Measurements from ENCODE around the gene GTF2A1.
"Not testable (repeated sequence)": the region's sequence is repeated elsewhere in the genome, so short reads cannot be mapped to it uniquely, and the experiment has no call there.

Gene GTF2A1

DNA sequence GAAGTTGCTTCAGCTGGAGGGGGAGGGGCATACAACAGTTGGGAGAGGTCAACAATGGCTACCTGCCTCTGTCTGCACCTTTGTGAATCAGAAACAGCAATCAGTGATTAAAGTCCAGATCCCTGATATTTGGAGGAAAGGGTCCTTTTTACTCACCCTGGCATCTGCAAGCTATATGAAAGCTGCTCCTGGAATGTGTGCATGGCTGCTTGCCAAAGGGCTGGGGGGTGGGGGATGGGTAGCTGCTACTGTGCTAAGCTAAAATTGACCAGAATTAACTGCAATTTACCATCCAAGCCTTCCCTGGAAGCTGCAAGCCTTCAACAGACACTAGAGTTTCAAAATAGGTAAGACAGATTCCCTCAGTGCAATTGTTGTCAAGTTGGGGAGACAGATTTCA lies 13.5 kb upstream of the GTF2A1 start:
- in situ Hi-C loops (cut with MboI; ENCODE audit: low sequenced_read_pairs) = no loop called here

GRCh38 chr14:81233615-81234014 lies 12.9 kb upstream of the GTF2A1 start:
- in situ Hi-C loops (cut with MboI; ENCODE audit: low sequenced_read_pairs) = no loop called here

DNA sequence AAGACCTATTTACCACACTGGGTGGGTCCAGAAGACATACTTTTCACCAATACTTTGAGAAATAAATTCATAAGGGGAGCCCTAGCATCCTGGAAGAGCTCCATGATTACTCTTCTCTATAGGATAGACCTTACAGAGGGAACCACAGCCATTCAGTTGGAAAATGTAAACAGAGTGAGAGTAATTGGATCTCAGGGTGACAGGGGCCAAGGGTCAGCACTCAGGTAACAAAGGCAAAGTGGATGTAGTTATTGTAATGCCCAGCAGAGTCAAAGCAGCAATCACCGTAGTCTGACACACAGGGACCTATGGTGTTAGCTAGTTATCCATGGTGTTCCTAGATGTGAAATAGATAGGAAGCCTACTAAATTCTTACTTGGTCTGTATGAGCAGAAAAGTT lies 10.8 kb upstream of the GTF2A1 start:
- in situ Hi-C loops (cut with MboI; ENCODE audit: low sequenced_read_pairs) = no loop called here

DNA sequence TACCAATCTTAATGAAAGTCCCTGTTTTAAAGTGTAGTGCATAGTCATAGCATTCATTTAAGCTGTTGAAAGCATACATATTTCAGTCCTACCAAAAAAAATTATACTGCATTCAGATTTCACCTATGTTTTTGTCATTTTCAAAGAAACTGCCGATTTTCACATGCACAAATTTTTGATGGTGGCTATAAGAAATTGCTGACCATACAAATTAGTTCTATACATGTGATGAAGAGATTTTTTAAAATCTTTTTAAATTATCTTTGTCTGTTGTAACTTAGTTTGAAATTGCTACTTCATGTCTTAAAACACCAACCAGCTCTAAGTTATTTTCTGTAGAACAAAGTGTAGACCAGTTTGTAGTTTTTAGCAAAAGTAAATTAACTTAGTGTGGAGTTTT lies 3.5 kb upstream of the GTF2A1 start:
- in situ Hi-C loops (cut with MboI; ENCODE audit: low sequenced_read_pairs) = no loop called here

- in situ Hi-C loops (cut with MboI; ENCODE audit: low sequenced_read_pairs) = not testable (repeated sequence)
Measured at GRCh38 chr14:81223788-81224187, 3.0 kb upstream of the GTF2A1 start.

DNA sequence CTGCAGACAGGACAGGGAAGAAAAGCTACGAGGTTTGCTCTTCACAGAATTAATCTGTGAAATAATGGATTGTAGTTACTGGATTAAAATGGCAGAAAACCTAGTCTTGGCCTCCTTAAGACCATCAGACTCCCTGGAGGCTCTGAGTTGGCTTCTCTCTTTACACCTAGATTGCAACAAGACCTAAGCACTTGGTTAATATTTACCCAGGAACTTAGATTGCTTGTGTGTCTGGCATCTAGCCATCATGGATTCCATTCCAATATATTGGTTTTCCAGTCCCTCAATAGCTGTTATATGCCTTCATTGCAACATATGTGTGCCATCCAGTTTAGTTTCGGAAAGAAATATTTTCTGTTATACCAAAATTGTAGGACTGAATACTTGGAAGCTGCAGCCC lies 1.9 kb upstream of the GTF2A1 start:
- in situ Hi-C loops (cut with MboI; ENCODE audit: low sequenced_read_pairs) = no loop called here

DNA sequence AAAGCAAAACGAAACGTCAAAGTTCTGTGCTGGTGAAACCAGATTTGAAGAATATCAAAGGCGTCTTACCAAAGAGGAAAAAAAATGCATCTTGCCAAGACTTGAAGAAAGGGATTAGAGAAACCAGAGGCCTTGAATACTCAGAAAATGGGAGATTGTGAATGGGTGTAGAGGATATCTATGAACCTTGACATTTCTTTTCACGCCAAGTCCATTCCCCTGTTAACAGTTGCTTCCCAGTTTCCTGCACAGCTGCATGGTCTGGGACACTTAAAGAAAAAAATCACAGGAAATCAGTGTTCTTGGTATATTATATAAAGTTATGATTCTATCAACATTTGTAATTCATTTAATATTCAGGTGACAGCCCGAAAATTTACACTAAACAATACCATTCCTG lies 1.4 kb upstream of the GTF2A1 start:
- in situ Hi-C loops (cut with MboI; ENCODE audit: low sequenced_read_pairs) = no loop called here

DNA sequence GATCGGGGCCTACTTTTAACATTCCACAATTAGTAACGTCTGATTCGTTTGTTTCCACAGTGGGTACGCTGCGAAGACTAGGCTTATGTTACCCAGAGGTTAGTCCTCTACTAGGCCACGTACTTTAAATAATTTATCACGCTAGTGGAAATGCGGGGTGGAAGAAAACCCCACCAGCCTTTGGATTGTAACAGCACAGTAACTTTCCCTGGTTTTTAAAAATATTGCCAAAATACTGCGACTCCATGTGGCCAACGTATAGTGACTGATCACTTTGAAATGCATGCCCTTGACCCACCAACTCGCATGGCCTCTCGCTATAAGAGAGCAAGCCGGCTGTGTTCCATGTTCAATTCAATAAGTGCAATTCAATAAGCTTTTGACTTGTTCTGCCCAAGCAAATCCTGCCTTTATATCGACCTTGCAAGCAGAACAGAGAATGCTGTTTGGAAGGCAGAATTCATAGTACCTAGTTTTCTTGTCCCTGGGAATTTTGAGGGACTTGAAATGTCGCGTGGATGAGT lies 882 bp upstream of the GTF2A1 start:
- in situ Hi-C loops (cut with MboI; ENCODE audit: low sequenced_read_pairs) = no loop called here

GRCh38 chr14:81220580-81220829 lies 254 bp downstream of the GTF2A1 start:
- in situ Hi-C loops (cut with MboI; ENCODE audit: low sequenced_read_pairs) = no loop called here

- in situ Hi-C loops (cut with MboI; ENCODE audit: low sequenced_read_pairs) = no loop called here
Measured at GRCh38 chr14:81219759-81220579, 790 bp downstream of the GTF2A1 start.

DNA sequence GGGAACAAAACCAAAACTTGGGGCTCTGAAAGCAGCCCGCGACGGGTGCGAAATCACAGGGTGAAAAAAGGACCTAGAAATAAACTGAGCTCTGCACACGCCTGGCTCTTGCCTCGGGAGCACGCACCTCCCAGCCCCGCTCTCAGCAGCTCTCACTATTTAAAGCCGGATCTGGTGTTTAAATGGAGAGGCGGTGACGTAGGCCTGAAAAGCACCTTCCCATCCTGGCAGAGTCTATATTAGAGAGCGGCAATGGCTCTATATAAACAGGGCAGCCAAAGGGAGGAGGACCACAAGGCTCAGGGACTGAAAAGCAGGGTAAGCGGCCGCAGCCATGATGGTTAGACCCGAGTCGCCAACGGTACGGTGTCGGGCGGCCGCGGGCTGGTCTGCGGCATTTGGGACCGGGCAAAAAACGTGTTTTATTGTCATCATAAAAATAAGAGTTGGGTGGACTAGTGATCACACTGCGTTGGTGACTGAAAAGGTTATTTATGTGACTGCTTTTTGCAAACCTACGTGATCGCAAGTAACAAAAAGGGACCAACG lies 1.5 kb downstream of the GTF2A1 start:
- in situ Hi-C loops (cut with MboI; ENCODE audit: low sequenced_read_pairs) = no loop called here

- in situ Hi-C loops (cut with MboI; ENCODE audit: low sequenced_read_pairs) = no loop called here
Measured at GRCh38 chr14:81211844-81212243, 8.9 kb downstream of the GTF2A1 start.

DNA sequence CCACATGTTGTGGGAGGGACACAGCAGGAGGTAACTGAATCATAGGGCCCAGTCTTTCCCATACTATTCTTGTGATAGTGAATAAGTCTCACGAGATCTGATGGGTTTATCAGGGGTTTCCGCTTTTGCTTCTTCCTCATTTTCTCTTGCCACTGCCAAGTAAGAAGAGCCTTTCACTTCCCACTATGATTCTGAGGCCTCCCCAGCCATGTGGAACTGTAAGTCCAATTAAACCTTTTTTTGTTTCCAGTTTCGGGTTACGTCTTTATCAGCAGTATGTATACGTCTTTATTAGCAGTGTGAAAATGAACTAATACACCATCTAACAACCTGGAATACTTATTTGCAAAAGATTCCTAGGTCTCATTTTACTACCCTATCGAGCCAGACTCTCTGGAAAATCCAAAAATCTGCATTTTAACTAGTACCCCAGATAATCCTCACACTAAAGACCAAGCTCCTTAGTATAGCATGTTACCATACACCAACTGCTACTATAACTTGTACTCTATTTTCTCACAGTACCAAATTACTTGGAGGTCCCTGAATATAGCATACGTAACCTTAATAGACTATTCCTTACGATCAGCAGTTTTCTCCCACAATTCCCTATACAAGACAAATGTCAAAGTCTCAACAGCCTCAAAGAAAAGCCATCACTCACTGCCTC lies 11.5 kb downstream of the GTF2A1 start:
- in situ Hi-C loops (cut with MboI; ENCODE audit: low sequenced_read_pairs) = no loop called here

DNA sequence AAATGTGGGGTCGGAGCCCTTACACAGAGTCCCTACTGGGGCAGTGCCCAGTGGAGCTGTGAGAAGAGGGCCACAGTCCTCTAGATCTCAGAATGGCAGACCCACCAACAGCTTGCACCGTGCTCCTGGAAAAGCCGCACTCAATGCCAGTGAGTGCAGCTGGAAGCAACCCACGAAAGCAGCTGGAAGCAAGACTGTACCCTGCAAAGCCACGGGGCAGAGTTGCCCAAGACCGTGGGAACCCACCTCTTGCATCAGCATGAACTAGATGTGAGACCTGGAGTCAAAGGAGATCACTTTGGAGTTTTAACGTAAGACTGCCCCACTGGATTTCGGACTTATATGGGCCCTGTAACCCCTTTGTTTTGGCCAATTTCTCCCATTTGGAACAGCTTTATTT lies 12.3 kb downstream of the GTF2A1 start:
- in situ Hi-C loops (cut with MboI; ENCODE audit: low sequenced_read_pairs) = no loop called here

DNA sequence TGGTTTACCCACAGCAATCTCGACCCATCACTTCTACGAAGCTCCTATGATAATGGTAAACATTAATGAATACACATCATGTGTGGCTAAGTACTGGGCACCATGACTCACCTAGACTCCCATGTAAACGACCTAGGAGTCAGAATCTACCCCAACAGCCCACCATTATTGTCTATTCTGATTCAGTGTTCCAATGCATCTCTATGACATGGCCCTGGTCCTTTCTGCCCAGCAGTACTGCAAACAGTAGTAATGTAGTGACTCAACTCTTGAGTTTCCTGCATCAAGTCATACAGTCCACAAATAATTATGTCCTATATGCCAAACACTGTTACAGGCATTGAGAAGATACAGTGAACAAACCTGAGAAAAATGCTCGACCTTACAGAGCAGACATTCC lies 14.6 kb downstream of the GTF2A1 start:
- in situ Hi-C loops (cut with MboI; ENCODE audit: low sequenced_read_pairs) = no loop called here

DNA sequence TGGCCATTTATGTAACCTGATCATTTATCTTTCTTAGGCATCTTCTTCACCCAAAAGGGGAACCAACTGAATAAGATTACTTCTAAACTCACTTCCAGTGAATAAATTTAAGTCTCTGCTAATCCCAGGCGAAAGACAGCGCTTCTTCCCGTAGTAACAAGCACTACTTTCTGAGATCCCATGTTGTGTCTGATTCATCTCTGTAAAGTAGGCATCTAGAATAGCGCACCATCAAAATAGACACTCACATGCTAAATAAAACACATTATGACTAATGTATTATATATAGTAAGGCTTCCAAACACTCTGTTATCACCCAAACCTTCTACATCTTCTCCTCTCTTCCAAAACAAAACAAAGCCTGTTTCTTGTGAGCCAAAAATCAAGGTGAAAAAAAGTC lies 15.1 kb downstream of the GTF2A1 start:
- in situ Hi-C loops (cut with MboI; ENCODE audit: low sequenced_read_pairs) = no loop called here

DNA sequence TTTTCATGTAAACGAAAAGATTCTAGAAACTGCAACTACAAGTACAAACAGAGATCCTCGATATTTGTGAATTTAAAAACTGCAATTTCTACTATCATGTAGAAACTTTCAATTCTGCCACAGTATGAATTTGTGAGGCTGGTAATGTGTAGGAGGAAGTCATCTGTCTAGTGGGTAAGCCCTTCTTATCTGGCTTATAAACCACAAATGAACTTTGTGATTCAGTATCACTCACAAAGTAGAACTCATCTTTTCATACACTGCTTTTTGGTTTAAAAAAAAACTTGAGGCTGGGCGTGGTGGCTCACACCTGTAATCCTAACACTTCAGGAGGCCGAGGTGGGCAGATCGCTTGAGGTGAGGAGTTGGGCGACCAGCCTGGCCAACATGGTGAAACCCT lies 20.7 kb downstream of the GTF2A1 start:
- in situ Hi-C loops (cut with MboI; ENCODE audit: low sequenced_read_pairs) = no loop called here

- in situ Hi-C loops (cut with MboI; ENCODE audit: low sequenced_read_pairs) = no loop called here
Measured at GRCh38 chr14:81199084-81199483, 21.7 kb downstream of the GTF2A1 start.

DNA sequence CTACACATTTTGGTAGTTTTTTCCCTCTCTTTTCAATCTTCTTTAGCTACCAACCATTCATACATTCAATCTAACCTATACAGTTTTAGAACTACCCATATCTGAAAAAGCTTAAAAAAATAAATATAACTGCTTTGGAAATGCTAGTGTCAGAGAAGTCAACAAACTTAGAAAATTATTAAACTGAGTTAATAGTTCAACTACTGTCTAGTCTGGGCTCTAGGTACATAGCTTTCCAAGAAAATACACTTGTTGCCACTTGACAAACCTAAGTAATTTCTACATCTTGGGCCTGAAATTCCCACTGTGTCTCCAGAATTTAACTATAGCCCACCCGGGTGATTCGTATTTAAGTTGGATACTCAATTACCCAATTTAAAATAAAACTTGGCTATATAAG lies 22.1 kb downstream of the GTF2A1 start:
- in situ Hi-C loops (cut with MboI; ENCODE audit: low sequenced_read_pairs) = no loop called here

DNA sequence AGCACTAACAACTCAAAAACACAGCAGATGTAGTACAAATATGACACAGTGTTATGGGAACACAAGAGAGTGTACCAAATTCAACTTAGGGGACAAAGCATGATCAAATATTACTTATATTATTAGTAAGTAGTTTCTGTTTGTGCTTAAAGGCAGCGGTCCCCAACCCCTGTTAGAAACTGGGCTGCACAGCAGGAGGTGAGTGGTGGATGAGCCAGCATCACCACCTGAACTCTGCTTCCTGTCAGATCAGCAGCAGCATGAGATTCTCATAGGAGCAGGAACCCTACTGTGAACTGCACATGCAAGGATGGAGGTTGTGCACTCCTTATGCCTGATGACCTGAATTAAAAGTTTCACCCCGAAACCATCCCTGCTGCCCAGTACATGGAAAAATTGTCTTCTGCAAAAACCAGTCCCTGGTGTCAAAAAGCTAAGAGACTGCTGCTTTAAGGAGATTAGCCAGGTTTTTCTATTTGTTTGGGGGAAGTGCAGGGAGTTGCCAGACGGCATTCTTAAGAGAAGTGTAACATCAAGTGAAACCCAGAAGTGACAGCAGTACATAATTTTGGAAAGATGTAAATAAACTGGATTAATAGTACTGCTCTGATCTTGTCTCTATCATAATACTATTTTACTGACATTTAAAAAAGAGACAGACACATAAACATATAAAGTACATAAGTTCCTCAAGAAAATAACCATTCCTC lies 26.7 kb downstream of the GTF2A1 start:
- in situ Hi-C loops (cut with MboI; ENCODE audit: low sequenced_read_pairs) = no loop called here

GRCh38 chr14:81192594-81192993 lies 28.2 kb downstream of the GTF2A1 start:
- in situ Hi-C loops (cut with MboI; ENCODE audit: low sequenced_read_pairs) = no loop called here
